Measurements from ENCODE around the gene CCDC102B. TPM values are rescaled to one million over a fixed set of nuclear protein-coding genes. Genes with fewer than 3 reads are reported as not detected.
"Not testable (repeated sequence)": the region's sequence is repeated elsewhere in the genome, so short reads cannot be mapped to it uniquely, and the experiment has no call there.

CCDC102B gene
- total RNA-seq, 1 donor from 2014 or later = 6.5 TPM

- H3K9me3 Mint-ChIP-seq = peaks cover 5% of the 10 kb centered on the region
Observed at GRCh38 chr18:68997845-68998244, 200.0 kb downstream of the CCDC102B start.

GRCh38 chr18:69000366-69000765 lies 202.5 kb downstream of the CCDC102B start:
- Mint-ChIP-seq H3K27me3 (ENCODE audit: low read depth) (no peaks in the 10 kb centered on the region), H3K4me1 (no peaks in the 10 kb centered on the region), H3K27ac (ENCODE audit: unreplicated experiment) (no peak overlapping the region), H3K36me3 (ENCODE audit: low read depth) (no peaks in the 10 kb centered on the region), H3K4me3 (no peak overlapping the region), H3K9me3 (peaks cover 5% of the 10 kb centered on the region)
- no peak for DNase-seq (ENCODE audit: low read depth, low spot score)
- TF ChIP-seq CTCF (conservative IDR thresholded peaks at IDR 0.05) = no peak

More at GRCh38 chr18:68997845-68998244, 200.0 kb downstream of the CCDC102B start:
- Mint-ChIP-seq H3K27me3 (ENCODE audit: low read depth) (no peaks in the 10 kb centered on the region), H3K4me3 (no peak overlapping the region), H3K27ac (ENCODE audit: unreplicated experiment) (no peak overlapping the region), H3K36me3 (ENCODE audit: low read depth) (no peaks in the 10 kb centered on the region), H3K4me1 (no peaks in the 10 kb centered on the region)
- DNase-seq (ENCODE audit: low read depth, low spot score) = no peak
- no peak for TF ChIP-seq CTCF (conservative IDR thresholded peaks at IDR 0.05)

- DNase-seq (ENCODE audit: low read depth, low spot score) = no peak
- no peak overlapping the region for H3K4me3 Mint-ChIP-seq
Observed at GRCh38 chr18:69002233-69002632, 204.4 kb downstream of the CCDC102B start.

GRCh38 chr18:69006212-69006611 lies 208.3 kb downstream of the CCDC102B start:
- H3K9me3 Mint-ChIP-seq; DNase-seq (ENCODE audit: low read depth, low spot score); H3K36me3 Mint-ChIP-seq (ENCODE audit: low read depth); H3K27ac Mint-ChIP-seq (ENCODE audit: unreplicated experiment); H3K27me3 Mint-ChIP-seq (ENCODE audit: low read depth); H3K4me1 Mint-ChIP-seq; H3K4me3 Mint-ChIP-seq: not testable (repeated sequence)

More at GRCh38 chr18:69002233-69002632, 204.4 kb downstream of the CCDC102B start:
- Mint-ChIP-seq H3K27ac (ENCODE audit: unreplicated experiment) (no peak overlapping the region), H3K27me3 (ENCODE audit: low read depth) (no peaks in the 10 kb centered on the region), H3K4me1 (no peaks in the 10 kb centered on the region), H3K36me3 (ENCODE audit: low read depth) (no peaks in the 10 kb centered on the region), H3K9me3 (peaks cover 2% of the 10 kb centered on the region)
- peak; percentile 52 for TF ChIP-seq CTCF (conservative IDR thresholded peaks at IDR 0.05)

- no peak for DNase-seq (ENCODE audit: low read depth, low spot score)
- Mint-ChIP-seq H3K9me3 (no peaks in the 10 kb centered on the region), H3K36me3 (ENCODE audit: low read depth) (no peaks in the 10 kb centered on the region), H3K27me3 (ENCODE audit: low read depth) (no peaks in the 10 kb centered on the region), H3K4me1 (no peaks in the 10 kb centered on the region), H3K27ac (ENCODE audit: unreplicated experiment) (no peak overlapping the region), H3K4me3 (no peak overlapping the region)
- TF ChIP-seq CTCF (conservative IDR thresholded peaks at IDR 0.05) = no peak
Observed at GRCh38 chr18:69008538-69008937, 210.7 kb downstream of the CCDC102B start.

GRCh38 chr18:69021211-69021805 lies 223.4 kb downstream of the CCDC102B start:
- Mint-ChIP-seq H3K4me1 (peaks cover 5% of the 10 kb centered on the region), H3K9me3 (no peaks in the 10 kb centered on the region), H3K4me3 (no peak overlapping the region), H3K36me3 (ENCODE audit: low read depth) (no peaks in the 10 kb centered on the region), H3K27ac (ENCODE audit: unreplicated experiment) (no peak overlapping the region), H3K27me3 (ENCODE audit: low read depth) (no peaks in the 10 kb centered on the region)
- DNase-seq (ENCODE audit: low read depth, low spot score) = no peak
- TF ChIP-seq CTCF (conservative IDR thresholded peaks at IDR 0.05) = no peak

All from neural crest cell (in vitro differentiated cells).